NOMO-1 treated with DMSO at 0.1 percent for 48 hours (cell line): ENCODE measurements around the gene RAB39B.
"Not testable (repeated sequence)": the region's sequence is repeated elsewhere in the genome, so short reads cannot be mapped to it uniquely, and the experiment has no call there.

Source experiments
- DNase-seq: peaks from one replicate; lab custom pipeline; 2025; ENCODE audit not compliant: unreplicated experiment; lab: John Stamatoyannopoulos, UW

Gene RAB39B, protein sequence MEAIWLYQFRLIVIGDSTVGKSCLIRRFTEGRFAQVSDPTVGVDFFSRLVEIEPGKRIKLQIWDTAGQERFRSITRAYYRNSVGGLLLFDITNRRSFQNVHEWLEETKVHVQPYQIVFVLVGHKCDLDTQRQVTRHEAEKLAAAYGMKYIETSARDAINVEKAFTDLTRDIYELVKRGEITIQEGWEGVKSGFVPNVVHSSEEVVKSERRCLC

DNA sequence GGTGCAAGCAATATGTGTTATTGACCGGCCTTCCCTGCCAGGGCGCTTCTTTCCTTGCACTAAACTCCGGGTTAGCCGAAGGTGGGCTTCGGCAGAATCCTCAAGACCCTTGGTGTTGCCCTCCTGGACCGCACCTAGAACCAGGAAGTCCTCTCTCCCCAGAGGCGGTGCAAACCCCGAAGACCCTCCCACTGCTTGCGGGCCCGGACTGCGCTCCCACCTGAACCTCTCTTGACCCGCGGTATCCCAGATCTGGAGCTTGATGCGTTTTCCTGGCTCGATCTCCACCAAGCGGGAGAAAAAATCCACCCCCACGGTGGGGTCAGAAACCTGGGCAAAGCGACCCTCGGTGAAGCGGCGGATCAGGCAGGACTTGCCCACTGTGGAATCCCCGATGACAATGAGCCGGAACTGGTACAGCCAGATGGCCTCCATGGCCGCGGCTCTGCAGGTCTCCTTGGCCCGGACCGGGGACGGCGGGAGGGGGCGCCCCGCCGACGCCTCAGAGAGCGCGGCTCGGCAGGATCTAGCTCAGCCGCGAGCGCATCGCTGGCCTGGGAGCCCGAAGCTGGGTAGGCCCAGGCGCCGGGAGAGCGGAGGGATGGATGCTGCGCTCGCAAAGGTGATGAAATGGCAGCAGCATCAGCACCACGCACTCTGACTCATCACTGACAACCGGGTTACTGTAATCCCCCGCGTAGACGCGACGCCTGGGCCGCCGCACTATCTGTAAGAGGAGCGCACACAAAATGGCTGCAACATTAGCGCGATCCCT, at the start of gene RAB39B:
TSS of gene RAB39B (minus strand) at position 638 of the 775 bp plus-strand sequence. CDS start at position 435, 203 bp downstream.
- no peak for DNase-seq

GRCh38 chrX:155313766-155314165, 49.5 kb upstream of the RAB39B start:
- no peak for DNase-seq

DNA sequence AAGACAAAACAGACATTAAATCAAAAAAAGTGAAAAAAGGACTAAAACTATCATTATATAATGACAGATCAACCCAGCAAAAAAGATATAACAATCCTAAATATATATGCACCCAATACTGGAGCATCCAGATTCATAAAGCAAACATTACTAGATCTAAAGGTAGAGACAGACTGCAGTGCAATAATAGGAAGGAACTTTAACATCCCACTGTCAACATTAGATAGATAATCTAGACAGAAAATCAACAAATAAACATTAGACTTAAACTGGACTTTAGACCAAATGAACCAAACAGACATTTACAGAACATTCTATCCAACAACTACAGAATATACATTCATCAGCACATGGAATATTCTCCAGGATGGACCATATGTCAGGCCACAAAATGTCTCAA, 29.5 kb upstream of the RAB39B start:
- DNase-seq, result no peak

DNA sequence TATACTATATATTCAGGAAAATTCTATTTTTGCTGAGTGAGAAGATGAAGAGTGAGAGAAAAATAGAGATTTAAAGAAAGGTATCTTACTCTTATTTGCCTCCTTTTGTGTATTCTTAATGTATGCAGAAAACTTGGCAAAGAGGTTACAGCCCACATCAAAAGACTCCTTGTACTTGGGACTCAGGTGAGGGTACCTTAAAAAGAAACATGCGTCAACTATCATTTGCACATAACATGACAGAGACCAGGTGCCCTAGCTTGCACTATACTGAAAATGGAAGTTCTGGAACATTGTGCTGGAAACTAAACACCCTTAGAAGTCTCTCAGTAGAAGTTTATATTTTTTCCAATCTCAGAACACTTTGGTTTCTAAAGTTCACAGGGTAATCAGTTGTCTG, 15.6 kb upstream of the RAB39B start:
- no peak for DNase-seq

DNA sequence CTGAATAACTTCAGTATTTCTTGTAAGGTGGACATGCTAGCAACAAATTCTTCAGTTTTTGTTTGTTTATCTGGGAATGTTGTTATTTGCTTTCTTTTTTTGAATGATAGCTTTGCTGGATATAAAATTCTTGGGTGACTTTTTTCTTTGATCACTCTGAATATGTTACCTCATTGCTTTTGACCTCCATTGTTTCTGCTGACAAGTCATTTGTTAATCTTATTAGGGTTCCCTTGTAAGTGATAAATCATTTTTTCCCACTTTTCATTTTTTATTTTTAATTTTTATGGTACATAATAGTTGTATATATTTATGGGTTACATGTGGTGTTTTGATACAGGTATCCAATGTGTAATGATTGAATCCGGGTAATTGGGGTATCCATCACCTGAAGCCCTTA, 6.7 kb upstream of the RAB39B start:
- no peak for DNase-seq

DNA sequence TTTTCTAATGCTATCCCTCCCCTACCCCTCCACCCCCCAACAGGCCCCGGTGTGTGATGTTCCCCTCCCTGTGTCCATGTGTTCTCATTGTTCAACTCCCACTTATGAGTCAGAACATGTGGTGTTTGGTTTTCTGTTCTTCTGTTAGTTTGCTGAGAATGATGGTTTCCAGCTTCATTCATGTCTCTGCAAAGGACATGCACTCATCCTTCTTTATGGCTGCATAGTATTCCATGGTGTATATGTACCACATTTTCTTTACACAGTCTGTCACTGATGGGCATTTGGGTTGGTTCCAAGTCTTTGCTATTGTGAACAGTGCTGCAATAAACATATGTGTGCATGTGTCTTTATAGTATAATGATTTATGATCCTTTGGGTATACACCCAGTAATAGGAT, 3.7 kb upstream of the RAB39B start:
- DNase-seq, result not testable (repeated sequence)

- DNase-seq, result no peak
Measured at GRCh38 chrX:155266439-155266838, 2.1 kb upstream of the RAB39B start.

DNA sequence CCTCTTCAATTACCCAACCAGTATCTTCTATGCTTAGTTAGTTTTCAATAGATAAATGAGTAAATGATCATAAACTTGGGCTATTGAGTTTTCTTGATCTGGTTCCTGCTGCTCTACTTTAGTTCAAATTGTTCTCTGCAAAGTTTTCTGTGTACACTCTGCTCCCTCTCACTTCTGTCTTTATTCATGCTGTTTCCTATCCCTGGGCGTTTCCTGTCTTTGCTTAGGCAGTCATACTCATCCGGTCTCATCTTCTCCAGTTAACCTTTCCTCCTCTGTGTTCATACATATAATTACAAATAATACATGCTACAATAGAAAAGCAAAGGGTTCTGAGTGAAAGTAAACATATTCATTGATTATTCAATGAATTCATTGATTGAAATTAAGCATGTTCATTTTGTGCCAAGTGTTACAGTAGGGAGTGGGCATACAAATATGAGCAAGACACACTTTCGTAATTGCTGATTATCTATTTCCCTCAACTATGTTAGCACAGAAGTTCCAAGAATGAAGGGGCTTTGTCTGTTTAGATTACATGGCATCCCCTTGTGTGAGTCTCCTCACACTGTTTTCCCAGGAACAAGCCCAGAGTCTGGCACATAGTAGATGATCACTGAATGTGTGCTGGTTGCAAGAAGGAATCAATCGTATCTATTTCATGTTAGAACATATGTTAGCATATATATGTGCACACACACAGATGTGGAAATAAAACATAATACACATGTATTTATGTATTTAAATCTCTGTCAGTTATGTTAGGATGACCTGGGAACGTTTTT, 1.1 kb downstream of the RAB39B start:
- DNase-seq, result no peak

DNA sequence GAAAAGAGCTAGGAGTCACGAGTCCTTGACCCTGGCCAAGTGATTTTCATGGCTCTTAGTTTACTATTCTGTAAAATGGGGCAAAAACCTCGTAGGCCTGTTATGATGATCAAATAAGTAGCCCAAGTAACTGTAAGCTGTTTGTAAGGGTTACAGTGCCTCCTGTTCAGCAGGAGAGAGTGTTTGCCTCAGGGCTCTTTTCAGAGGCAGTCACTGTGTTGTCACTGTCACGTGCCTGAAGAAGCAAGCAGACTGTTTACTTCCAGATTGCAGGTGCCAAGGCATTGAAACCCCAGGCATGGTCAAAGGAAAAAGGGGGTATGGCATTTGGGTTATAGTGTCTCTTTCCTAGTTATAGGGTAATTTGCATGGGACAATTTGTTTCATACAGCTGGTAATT, 4.5 kb downstream of the RAB39B start:
- no peak for DNase-seq

GRCh38 chrX:155251391-155251790, 12.9 kb downstream of the RAB39B start:
- DNase-seq, result no peak

- DNase-seq, result no peak
Measured at GRCh38 chrX:155247497-155247896, 16.8 kb downstream of the RAB39B start.

DNA sequence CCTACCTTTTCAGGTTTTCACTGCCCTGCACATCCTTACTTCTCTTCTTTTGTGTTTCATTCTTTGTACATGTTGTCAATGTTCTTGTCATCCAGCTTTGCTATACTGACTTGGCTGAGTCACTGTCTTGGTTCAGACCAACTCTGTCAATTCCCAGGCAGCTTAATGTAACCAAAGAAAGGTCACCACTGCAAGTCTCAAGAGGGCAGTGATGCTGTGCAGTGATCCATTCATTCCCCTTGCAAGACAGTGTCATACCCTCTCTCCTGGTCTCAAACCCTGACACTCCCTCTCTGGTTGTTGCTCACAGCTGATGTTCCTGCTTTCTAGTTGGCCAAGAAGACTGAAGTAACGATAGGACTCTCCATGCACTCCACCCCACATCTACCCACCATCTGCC, 17.5 kb downstream of the RAB39B start:
- DNase-seq, result no peak

DNA sequence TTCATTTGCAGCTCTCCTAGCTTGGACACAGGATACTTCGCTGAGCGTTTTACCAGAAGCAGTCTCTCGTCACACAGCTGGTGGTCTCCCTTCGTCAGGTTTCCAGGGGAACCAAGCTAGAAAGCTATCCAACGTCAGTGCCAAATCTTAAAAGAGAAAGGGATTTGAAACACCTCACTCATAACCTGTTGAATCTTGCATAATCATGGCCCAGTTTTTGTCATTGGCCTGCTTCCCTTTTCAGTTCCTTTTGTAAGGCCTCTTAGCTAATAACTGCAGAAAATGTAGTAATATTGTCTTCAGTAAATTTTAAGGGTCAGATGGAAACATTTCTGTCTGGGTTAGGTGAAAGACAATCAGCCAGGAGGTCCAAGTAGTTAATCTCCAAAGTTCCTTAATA, 22.0 kb downstream of the RAB39B start:
- DNase-seq, result peak; percentile 95

GRCh38 chrX:155237719-155238118, 26.6 kb downstream of the RAB39B start:
- DNase-seq, result no peak

DNA sequence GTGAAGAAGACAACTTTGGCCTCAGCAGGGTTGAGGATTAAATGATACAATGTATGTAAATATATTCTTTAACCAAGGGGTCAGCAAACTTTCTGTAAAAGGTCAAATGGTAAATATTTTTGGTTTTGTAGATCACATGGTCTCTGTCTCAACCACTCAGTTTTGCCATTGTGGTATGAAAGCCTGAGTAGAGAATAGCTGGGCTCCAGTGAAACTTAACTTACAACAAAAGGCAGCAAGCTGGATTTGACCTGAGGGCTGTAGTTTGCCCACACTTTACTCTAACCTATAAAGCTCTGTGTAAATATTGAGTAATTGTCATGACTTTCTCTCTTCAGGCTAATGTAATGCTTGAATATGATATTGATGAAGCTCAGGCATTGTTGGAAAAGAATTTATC, 28.4 kb downstream of the RAB39B start:
- no peak for DNase-seq

- no peak for DNase-seq
Measured at GRCh38 chrX:155231163-155231562, 33.1 kb downstream of the RAB39B start.

DNA sequence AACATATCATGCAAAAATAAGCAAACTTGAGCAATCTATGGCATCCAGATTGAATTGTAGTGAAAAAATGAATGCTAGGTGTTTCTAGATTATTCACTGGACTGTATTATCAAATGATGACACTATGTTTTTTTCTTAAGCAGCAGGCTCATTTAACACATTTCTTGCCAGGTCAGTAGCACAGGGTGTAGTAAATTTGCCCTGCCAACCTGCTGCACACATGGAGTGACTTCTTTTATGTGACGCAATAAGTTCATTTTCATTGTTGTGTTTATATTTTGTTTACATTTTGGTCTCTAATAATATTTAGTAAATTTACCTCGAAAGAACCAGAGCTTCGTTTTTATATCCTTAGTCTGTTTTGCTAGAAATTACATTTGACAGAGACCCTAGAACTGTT, 38.5 kb downstream of the RAB39B start:
- DNase-seq, result no peak

DNA sequence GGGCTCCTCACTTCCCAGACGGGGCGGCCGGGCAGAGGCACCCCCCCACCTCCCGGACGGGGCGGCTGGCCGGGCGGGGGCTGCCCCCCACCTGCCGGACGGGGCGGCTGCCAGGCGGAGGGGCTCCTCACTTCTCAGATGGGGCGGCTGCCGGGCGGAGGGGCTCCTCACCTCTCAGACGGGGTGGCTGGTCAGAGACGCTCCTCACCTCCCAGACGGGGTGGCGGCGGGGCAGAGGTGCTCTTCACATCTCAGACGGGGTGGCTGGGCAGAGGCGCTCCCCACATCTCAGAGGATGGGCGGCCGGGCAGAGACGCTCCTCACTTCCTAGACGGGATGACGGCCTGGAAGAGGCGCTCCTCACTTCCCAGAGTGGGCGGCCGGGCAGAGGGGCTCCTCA, 40.5 kb downstream of the RAB39B start:
- not testable (repeated sequence) for DNase-seq

GRCh38 chrX:155221351-155221750, 42.9 kb downstream of the RAB39B start:
- no peak for DNase-seq

- no peak for DNase-seq
Measured at GRCh38 chrX:155218777-155219176, 45.5 kb downstream of the RAB39B start.

DNA sequence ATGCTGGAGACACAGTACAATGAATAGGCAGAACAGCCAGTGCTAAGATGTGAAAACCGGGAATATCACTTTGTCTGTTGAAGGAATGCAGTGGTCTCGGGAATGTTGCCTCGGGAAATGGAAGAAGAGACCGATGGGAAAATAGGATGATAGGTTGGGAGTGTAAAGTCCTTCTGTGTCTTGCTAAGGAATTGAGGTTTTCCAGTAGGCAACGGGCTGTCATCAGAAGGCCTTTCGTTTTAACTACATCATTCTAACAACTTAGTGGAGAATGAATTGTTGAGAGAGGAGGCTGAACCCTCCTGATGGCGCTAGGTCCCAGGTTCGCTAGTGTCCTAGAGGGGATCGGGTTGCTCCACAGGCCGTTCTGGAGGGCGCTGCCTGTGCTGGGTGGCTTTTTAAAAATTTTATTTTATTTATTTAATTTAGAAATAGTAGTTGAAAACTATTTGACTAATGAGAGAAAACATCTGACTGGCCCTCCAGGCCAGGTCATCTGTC, 47.3 kb downstream of the RAB39B start:
- DNase-seq, result no peak
